Ascending aorta (tissue), 2 donors: ENCODE data around the gene PTK7. TPM values are rescaled to one million over a fixed set of nuclear protein-coding genes. Genes with fewer than 3 reads are reported as not detected.
A peak's percentile ranks its signal among the peaks of the same experiment; 100 is the strongest.
"Not testable (repeated sequence)": the region's sequence is repeated elsewhere in the genome, so short reads cannot be mapped to it uniquely, and the experiment has no call there.

ENCODE experiments used
- DNase-seq, 2 donors: peaks; one replicate each; pipeline ENCODE4 v3.0.0-alpha.2; 2019; ENCODE audit warnings: low spot score in 2 of 2
- H3K27ac ChIP-seq, 2 donors: fragments of 200-600 bp; sonication (generic); one replicate each; pipeline ENCODE4 v1.5.1; 2016 to 2017; ENCODE audit warnings: mild to moderate bottlenecking in 1 of 2
- H3K27me3 ChIP-seq: fragments of 200-600 bp; sonication (generic); one replicate; pipeline ENCODE4 v1.5.1; 2017
- H3K36me3 ChIP-seq, 2 donors: fragments of 200-600 bp; sonication (generic); one replicate each; pipeline ENCODE4 v1.5.1; 2016
- H3K4me1 ChIP-seq, 2 donors: fragments of 200-600 bp; sonication (generic); one replicate each; pipeline ENCODE4 v1.5.1; 2016 to 2017; ENCODE audit warnings: mild to moderate bottlenecking in 1 of 2
- H3K4me3 ChIP-seq, 2 donors: fragments of 200-600 bp; sonication (generic); one replicate each; pipeline ENCODE4 v1.5.1; 2016 to 2017; ENCODE audit warnings: mild to moderate bottlenecking in 1 of 2
- H3K9me3 ChIP-seq, 2 donors: fragments of 200-600 bp; sonication (generic); one replicate each; pipeline ENCODE4 v1.5.1; 2016
- CTCF ChIP-seq, 3 experiments: fragments of 200-600 bp in 2 of 3; fragments of 450-650 bp in 1 of 3; sonication (generic) in 2 of 3; IDR thresholded peaks; one replicate each; pipeline ENCODE4 v1.5.1; 2016 to 2019; ENCODE audit warnings: antibody characterized with exemption in 3 of 3, mild to moderate bottlenecking in 1 of 3, moderate library complexity in 1 of 3
- intact Hi-C: fragments of 100-400 bp; cut with DNase I; formaldehyde crosslinking; loops from one replicate; pipeline ENCODE4 v1.15.1; 2023
- total RNA-seq: library from RNA; depleted of rRNA; stranded (reverse); fragments of >200 nt; gene quantifications from one replicate; pipeline ENCODE4 v1.1.0, GENCODE V29; 2016

The PTK7 gene
- total RNA-seq, 1 donor from 2014 or later, result 34.9 TPM

- Histone ChIP-seq H3K36me3 (no peaks in the 10 kb centered on the region), H3K27me3 (no peaks in the 10 kb centered on the region), H3K4me3 (peak overlapping the region in 1 of 2 donors; percentile 24), H3K9me3 (no peaks in the 10 kb centered on the region), H3K4me1 (peaks cover 3 to 10% of the 10 kb centered on the region in 2 donors), H3K27ac (no peak overlapping the region)
- DNase-seq, result no peak
- peak; percentile 44 to 65 (median 49) for TF ChIP-seq CTCF (IDR thresholded peaks at IDR 0.05)
- intact Hi-C loops, result no loop called here
Observed at GRCh38 chr6:43129434-43130194, 53.5 kb downstream of the PTK7 start.

GRCh38 chr6:43130429-43130828, 54.3 kb downstream of the PTK7 start:
- no peak for TF ChIP-seq CTCF (IDR thresholded peaks at IDR 0.05)
- DNase-seq, result no peak
- H3K27ac ChIP-seq, result no peak overlapping the region
- no peaks in the 10 kb centered on the region for H3K27me3 ChIP-seq
- no peaks in the 10 kb centered on the region for H3K9me3 ChIP-seq
- H3K4me1 ChIP-seq, result peaks cover 3 to 10% of the 10 kb centered on the region in 2 donors
- H3K36me3 ChIP-seq, result no peaks in the 10 kb centered on the region
- intact Hi-C loops, result no loop called here
- H3K4me3 ChIP-seq, result no peak overlapping the region

- intact Hi-C loops, result not testable (repeated sequence)
Observed at GRCh38 chr6:43131379-43131778, 55.3 kb downstream of the PTK7 start.

GRCh38 chr6:43138267-43138666, 62.2 kb downstream of the PTK7 start:
- H3K9me3 ChIP-seq, result no peaks in the 10 kb centered on the region
- no peaks in the 10 kb centered on the region for H3K27me3 ChIP-seq
- H3K4me3 ChIP-seq, result no peak overlapping the region
- H3K4me1 ChIP-seq, result peaks cover 0 to 1% of the 10 kb centered on the region in 2 donors
- no peak overlapping the region for H3K27ac ChIP-seq
- intact Hi-C loops, result no loop called here
- no peak for TF ChIP-seq CTCF (IDR thresholded peaks at IDR 0.05)
- no peaks in the 10 kb centered on the region for H3K36me3 ChIP-seq
- no peak for DNase-seq

More at GRCh38 chr6:43131379-43131778, 55.3 kb downstream of the PTK7 start:
- H3K4me1 ChIP-seq, H3K36me3 ChIP-seq, H3K4me3 ChIP-seq, DNase-seq, H3K27ac ChIP-seq, H3K27me3 ChIP-seq, H3K9me3 ChIP-seq: not testable (repeated sequence)

- not testable (repeated sequence) for H3K9me3 ChIP-seq, H3K4me3 ChIP-seq, H3K27me3 ChIP-seq, H3K27ac ChIP-seq, DNase-seq, H3K4me1 ChIP-seq, H3K36me3 ChIP-seq
- intact Hi-C loops, result loop anchor here (5.0 kb wide), 2 partner anchors 83 to 128 kb away; partner anchors contain the start of genes KLC4, KLHDC3, MEA1 and MRPL2
Observed at GRCh38 chr6:43139973-43140372, 63.9 kb downstream of the PTK7 start.

- TF ChIP-seq CTCF (IDR thresholded peaks at IDR 0.05), result no peak
- Histone ChIP-seq H3K9me3 (no peaks in the 10 kb centered on the region), H3K4me1 (peaks cover 0 to 3% of the 10 kb centered on the region in 2 donors), H3K27me3 (no peaks in the 10 kb centered on the region), H3K36me3 (no peaks in the 10 kb centered on the region), H3K4me3 (no peak overlapping the region), H3K27ac (no peak overlapping the region)
- no peak for DNase-seq
- intact Hi-C loops, result loop anchor here (5.0 kb wide), 2 partner anchors 84 to 129 kb away; partner anchors contain the start of genes KLC4, KLHDC3, MEA1 and MRPL2
Observed at GRCh38 chr6:43141644-43142043, 65.5 kb downstream of the PTK7 start.
